OCI-LY1 (cell line): ENCODE results near the gene MYB.

ENCODE experiments used
- H2AFZ ChIP-seq: fragments of 200-600 bp; sonication (generic), shearing (Covaris generic); 2 replicates; pipeline ENCODE4 v1.6.0; 2014; ENCODE audit warnings: antibody characterized with exemption, mild to moderate bottlenecking, low read length
- H3F3A ChIP-seq: fragments of 200-600 bp; sonication (generic), shearing (Covaris generic); 2 replicates; pipeline ENCODE4 v1.6.0; 2014; ENCODE audit warnings: mild to moderate bottlenecking, antibody characterized with exemption, low read length, moderate library complexity; ENCODE audit not compliant: insufficient read depth
- H3K27ac ChIP-seq: fragments of 200-600 bp; sonication (generic); 2 replicates; pipeline ENCODE4 v1.5.1; 2014; ENCODE audit warnings: low read length, mixed run types, mild to moderate bottlenecking, low read depth; ENCODE audit not compliant: poor library complexity, severe bottlenecking
- H3K27me3 ChIP-seq: fragments of 200-600 bp; sonication (generic); 2 replicates; pipeline ENCODE4 v1.6.0; 2014; ENCODE audit warnings: antibody characterized with exemption, mild to moderate bottlenecking, low read length, moderate library complexity; ENCODE audit not compliant: insufficient read depth
- H3K36me3 ChIP-seq: fragments of 200-600 bp; sonication (generic); 2 replicates; pipeline ENCODE4 v1.6.1; 2014; ENCODE audit warnings: mild to moderate bottlenecking, antibody characterized with exemption, low read length, moderate library complexity, mixed read lengths; ENCODE audit not compliant: insufficient read depth
- H3K4me1 ChIP-seq: fragments of 200-600 bp; sonication (generic); 2 replicates; pipeline ENCODE4 v1.5.1; 2014; ENCODE audit warnings: mild to moderate bottlenecking, low read length, moderate library complexity; ENCODE audit not compliant: insufficient read depth, severe bottlenecking
- H3K4me2 ChIP-seq: fragments of 200-600 bp; sonication (generic), shearing (Covaris generic); 2 replicates; pipeline ENCODE4 v1.6.1; 2014; ENCODE audit warnings: low read length
- H3K4me3 ChIP-seq: fragments of 200-600 bp; sonication (generic); 2 replicates; pipeline ENCODE4 v1.5.1; 2014; ENCODE audit warnings: low read length, low read depth, mild to moderate bottlenecking, mixed read lengths; ENCODE audit not compliant: poor library complexity, severe bottlenecking
- H3K79me2 ChIP-seq: fragments of 200-600 bp; shearing (Covaris generic); 2 replicates; pipeline ENCODE4 v1.6.1; 2016; ENCODE audit warnings: mixed run types, low read length, mixed read lengths; ENCODE audit not compliant: insufficient read depth
- H3K9ac ChIP-seq: fragments of 200-600 bp; sonication (generic), shearing (Covaris generic); 2 replicates; pipeline ENCODE4 v1.6.1; 2014; ENCODE audit warnings: mild to moderate bottlenecking, low read length, mixed read lengths
- H3K9me2 ChIP-seq: fragments of 200-600 bp; sonication (generic), shearing (Covaris generic); 2 replicates; pipeline ENCODE4 v1.6.1; 2014; ENCODE audit warnings: low read depth, mild to moderate bottlenecking, low read length, mixed read lengths
- H3K9me3 ChIP-seq: fragments of 200-600 bp; shearing (Covaris generic); 2 replicates; pipeline ENCODE4 v1.6.1; 2014; ENCODE audit warnings: low read length, mixed read lengths
- H4K20me1 ChIP-seq: fragments of 200-600 bp; sonication (generic), shearing (Covaris generic); 2 replicates; pipeline ENCODE4 v1.6.0; 2016; ENCODE audit warnings: mild to moderate bottlenecking, low read length; ENCODE audit not compliant: insufficient read depth
- CTCF ChIP-seq: fragments of 200-600 bp; sonication (generic), shearing (Covaris generic); IDR thresholded peaks from 2 replicates; pipeline ENCODE4 v1.5.1; 2017; ENCODE audit warnings: mild to moderate bottlenecking, antibody characterized with exemption, low read length, moderate library complexity, mixed read lengths
- EZH2 ChIP-seq: fragments of 200-600 bp; sonication (generic), shearing (Covaris generic); IDR thresholded peaks from 2 replicates; pipeline ENCODE4 v1.8.0; 2017; ENCODE audit warnings: borderline replicate concordance, mixed run types, mild to moderate bottlenecking, antibody characterized with exemption, low read length, moderate library complexity, mixed read lengths

The MYB gene

GRCh38 chr6:135180542-135181332 is at the start of gene MYB:
Gene MYB, plus strand, starts transcription at chr6:135181308. Its CDS starts 206 bp downstream, at chr6:135181514.
- peaks cover 30% of the 10 kb centered on the region for H3K79me2 ChIP-seq
- H3K9me3 ChIP-seq: no peaks in the 10 kb centered on the region
- peak within 1 kb of the TSS; percentile 86 for H3K4me3 ChIP-seq
- no peaks in the 10 kb centered on the region for H3K9me2 ChIP-seq
- peak within 1 kb of the TSS; percentile 99 for H3K4me2 ChIP-seq
- H3K36me3 ChIP-seq: peaks cover 4% of the 10 kb centered on the region; the same call in 1 of the 2 replicates
- peak within 1 kb of the TSS; percentile 88 for H3K27ac ChIP-seq
- H4K20me1 ChIP-seq: no peaks in the 10 kb centered on the region
- peak within 1 kb of the TSS; percentile 99 for H3K9ac ChIP-seq
- H3F3A ChIP-seq: peaks cover 15% of the 10 kb centered on the region; the same call in 1 of the 2 replicates
- no peaks in the 10 kb centered on the region for H3K27me3 ChIP-seq
- 0 out of 2 replicates have a peak within 1 kb of the TSS, but pooled peaks have one; percentile 56 for H2AFZ ChIP-seq
- no peak for TF ChIP-seq EZH2
- no peak for TF ChIP-seq CTCF
- peaks cover 45% of the 10 kb centered on the region for H3K4me1 ChIP-seq

- Histone ChIP-seq H3K9me3 (no peaks in the 10 kb centered on the region), H3K27ac (no peak overlapping the region), H4K20me1 (no peaks in the 10 kb centered on the region), H2AFZ (no peak overlapping the region), H3K4me2 (no peak overlapping the region), H3K27me3 (no peaks in the 10 kb centered on the region), H3K9ac (no peak overlapping the region), H3F3A (no peaks in the 10 kb centered on the region), H3K36me3 (no peaks in the 10 kb centered on the region), H3K9me2 (no peaks in the 10 kb centered on the region), H3K4me1 (peaks cover 30% of the 10 kb centered on the region), H3K79me2 (no peaks in the 10 kb centered on the region), H3K4me3 (no peak overlapping the region)
- no peak for TF ChIP-seq EZH2
- no peak for TF ChIP-seq CTCF
These were observed 48.3 kb upstream of the MYB start for GRCh38 chr6:135132776-135133175.

- TF ChIP-seq EZH2 (no peak), CTCF (no peak)
- Histone ChIP-seq H3K9me2 (no peaks in the 10 kb centered on the region), H3K27ac (no peak overlapping the region), H3K27me3 (no peaks in the 10 kb centered on the region), H2AFZ (no peak overlapping the region), H3K36me3 (no peaks in the 10 kb centered on the region), H3K9me3 (no peaks in the 10 kb centered on the region), H3K79me2 (no peaks in the 10 kb centered on the region), H3K4me3 (no peak overlapping the region), H3K4me1 (peaks cover 9% of the 10 kb centered on the region), H3K9ac (no peak overlapping the region), H3F3A (no peaks in the 10 kb centered on the region), H4K20me1 (no peaks in the 10 kb centered on the region), H3K4me2 (no peak overlapping the region)
These were observed 45.3 kb upstream of the MYB start for GRCh38 chr6:135135835-135136234.
